Fibroblast of skin of back (primary cell): ENCODE results near the gene ENTREP1.
"Not testable (repeated sequence)": the region's sequence is repeated elsewhere in the genome, so short reads cannot be mapped to it uniquely, and the experiment has no call there.

Source experiments
- DNase-seq: peaks from one replicate; pipeline ENCODE4 v3.0.0-alpha.2; 2013

The ENTREP1 gene

DNA sequence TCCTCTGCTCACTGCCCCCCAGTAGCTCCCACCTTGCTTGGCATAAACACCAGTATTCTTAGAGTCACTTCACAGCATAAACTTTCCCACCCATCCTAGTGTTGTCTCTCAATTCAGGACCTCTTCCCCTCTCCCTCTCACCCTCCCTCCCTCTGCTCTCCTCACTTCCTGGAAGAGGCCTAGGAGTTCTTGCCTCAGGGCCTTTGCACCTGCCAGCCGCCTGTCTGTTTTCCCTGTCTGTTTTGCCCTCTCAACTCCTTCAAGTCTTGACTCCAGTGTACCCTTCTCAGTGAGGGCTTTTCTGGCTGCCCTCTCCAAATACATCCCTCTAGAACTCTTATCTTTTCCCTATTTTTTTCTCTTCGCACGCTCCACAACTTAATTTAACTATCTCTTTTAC lies 86.2 kb downstream of the ENTREP1 start:
- DNase-seq = no peak

DNA sequence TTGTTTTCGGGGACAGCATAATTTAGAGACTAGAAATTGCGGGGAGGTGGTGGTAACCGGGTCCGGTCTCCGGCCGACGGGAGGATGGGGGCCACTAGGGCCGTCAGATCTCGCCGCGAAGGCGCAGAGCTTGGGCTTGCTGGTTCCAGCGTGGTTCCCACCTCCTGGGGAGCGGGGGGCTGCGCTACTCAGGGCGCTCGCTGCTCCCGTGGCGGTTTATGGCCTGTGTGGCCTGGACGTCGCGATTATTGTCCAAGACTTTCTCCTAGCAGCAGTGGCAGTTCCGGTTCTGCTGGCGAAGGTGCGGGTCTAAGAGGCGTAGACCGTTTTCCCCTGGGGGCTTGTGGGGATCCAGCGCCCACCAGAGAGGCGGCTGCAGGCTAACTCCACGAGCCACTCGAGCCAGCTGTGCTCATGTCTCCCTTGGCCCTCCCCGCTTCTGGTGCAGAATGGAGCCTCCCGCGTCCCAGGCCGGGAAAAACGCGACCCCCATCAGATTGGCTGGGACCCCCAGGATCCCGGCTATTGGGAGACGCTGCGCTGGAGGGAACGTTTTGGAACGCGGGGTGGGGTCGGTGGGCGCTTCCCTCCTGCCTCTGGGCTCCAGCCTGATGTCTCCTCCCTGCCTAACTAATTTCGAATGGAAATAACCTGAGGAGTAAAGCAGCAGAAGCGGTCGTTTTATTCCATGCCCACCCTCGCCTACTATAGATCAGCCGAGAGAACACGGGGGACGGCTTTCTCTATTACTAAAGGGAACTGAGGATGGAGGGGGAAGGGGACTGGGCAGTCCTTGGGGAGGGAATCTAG lies 87.1 kb downstream of the ENTREP1 start:
- DNase-seq = no peak

- peak; percentile 61 for DNase-seq
Measured at GRCh38 chr9:69412741-69413150, 87.7 kb downstream of the ENTREP1 start.

- DNase-seq = no peak
Measured at GRCh38 chr9:69420611-69421270, 95.7 kb downstream of the ENTREP1 start.

GRCh38 chr9:69421908-69422801 lies 97.1 kb downstream of the ENTREP1 start:
- peak; percentile 62 for DNase-seq

DNA sequence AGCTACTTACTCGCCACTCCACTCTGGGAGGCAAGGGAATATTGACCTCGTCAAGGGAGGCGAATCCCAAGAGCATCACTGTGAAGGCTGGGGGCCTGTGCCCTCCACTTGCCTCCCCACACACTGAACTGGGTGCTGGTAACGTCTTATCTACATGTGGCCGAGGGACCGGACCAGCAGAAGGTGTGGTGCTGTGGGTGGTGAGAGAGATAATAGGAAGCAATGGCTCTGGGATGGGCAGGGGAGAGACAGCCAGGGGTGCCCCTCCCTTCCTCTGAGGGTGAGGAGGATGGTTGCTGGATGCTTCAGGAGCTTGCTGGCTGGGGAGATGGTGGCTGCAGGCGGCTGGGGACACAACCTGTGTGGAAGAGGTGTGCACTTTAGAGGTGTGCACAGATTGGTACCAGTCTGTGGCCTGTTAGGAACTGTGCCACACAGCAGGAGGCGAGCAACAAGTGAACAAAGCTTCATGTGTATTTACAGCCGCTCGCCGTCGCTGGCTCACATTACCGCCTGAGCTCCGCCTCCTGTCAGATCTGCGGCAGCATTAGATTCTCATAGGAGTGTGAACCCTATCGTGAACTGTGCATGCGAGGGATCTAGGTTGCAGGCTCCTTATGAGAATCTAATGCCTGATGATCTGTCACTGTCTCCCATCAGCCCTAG lies 100.3 kb downstream of the ENTREP1 start:
- DNase-seq = no peak

DNA sequence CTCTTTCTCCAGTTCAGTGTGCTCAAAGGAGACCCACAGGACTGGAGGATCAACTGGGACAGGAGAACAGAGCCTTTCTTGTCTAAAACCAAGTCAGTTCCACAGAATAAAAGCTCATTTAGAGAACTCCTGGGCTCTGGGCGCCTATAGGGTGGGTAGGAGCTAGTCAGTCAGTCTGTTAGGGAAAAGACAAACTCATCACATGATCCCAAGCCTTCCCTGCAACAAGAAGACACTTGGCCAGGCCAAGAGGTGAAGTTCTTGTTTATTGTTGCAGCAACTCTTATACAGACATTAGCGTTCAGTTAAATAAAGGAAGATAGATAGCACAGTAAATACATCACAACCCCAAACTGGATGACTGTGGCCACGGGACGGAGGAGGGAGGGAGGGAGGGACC lies 102.3 kb downstream of the ENTREP1 start:
- DNase-seq = no peak

GRCh38 chr9:69428017-69428785 lies 103.2 kb downstream of the ENTREP1 start:
- no peak for DNase-seq

DNA sequence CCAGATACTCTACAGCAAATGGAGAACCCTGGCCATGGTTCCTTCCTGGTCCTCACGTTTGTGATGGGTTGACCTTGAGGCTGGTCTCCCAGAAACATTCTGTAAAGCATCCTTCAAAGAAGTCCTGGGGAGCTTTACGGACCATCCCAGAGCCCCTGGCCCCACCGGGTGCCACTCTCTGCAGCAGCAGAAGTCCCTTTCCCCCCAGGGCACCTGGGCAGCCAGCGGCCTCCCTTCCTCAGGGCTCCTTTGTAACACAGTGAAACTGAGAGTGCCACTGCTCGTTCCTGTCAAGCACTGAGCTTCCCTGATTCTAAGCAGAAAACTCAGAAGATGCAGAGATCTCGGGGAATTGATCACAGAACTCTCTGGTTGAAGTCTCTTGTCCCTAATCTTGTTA lies 104.3 kb downstream of the ENTREP1 start:
- DNase-seq = no peak

- no peak for DNase-seq
Measured at GRCh38 chr9:69430206-69430605, 105.2 kb downstream of the ENTREP1 start.

- no peak for DNase-seq
Measured at GRCh38 chr9:69431203-69431602, 106.2 kb downstream of the ENTREP1 start.

- no peak for DNase-seq
Measured at GRCh38 chr9:69431777-69432176, 106.8 kb downstream of the ENTREP1 start.

- no peak for DNase-seq
Measured at GRCh38 chr9:69432623-69433022, 107.6 kb downstream of the ENTREP1 start.

- peak; percentile 48 for DNase-seq
Measured at GRCh38 chr9:69433392-69433791, 108.4 kb downstream of the ENTREP1 start.

- no peak for DNase-seq
Measured at GRCh38 chr9:69433968-69434367, 109.0 kb downstream of the ENTREP1 start.

GRCh38 chr9:69439654-69440053 lies 114.6 kb downstream of the ENTREP1 start:
- DNase-seq = not testable (repeated sequence)

GRCh38 chr9:69440254-69440955 lies 115.4 kb downstream of the ENTREP1 start:
- DNase-seq = not testable (repeated sequence)
